T-cell (primary cell): ENCODE measurements around the gene DPP4. TPM values are rescaled to one million over a fixed set of nuclear protein-coding genes. Genes with fewer than 3 reads are reported as not detected.

Experiments used
- ATAC-seq, 4 experiments: fragments of 200-7000 bp in 3 of 4; fragments of 150-1000 bp in 1 of 4; cut with Tn5 transposase; replicated peaks in 1 of 4; 1 replicate in 3 of 4; 2 replicates in 1 of 4; pipeline ENCODE4 v1.10.0; 2021; ENCODE audit warnings: moderate library complexity in 3 of 4, mild to moderate bottlenecking in 2 of 4, moderate number of reproducible peaks in 1 of 4
- CTCF ChIA-PET, 2 donors: fragments of 300-600 bp; sonication (Branson Sonifier 250); formaldehyde crosslinking; loops; one replicate each; lab custom pipeline; 2022; ENCODE audit warnings: antibody characterized with exemption in 2 of 2; lab: Charles Lee
- POLR2A ChIA-PET, 2 donors: fragments of 300-600 bp; sonication (Branson Sonifier 250); formaldehyde crosslinking; loops; one replicate each; lab custom pipeline; 2022; ENCODE audit warnings: antibody characterized with exemption in 2 of 2; lab: Charles Lee
- DNase-seq, 35 experiments: peaks; one replicate each; pipeline versions ENCODE4 v3.0.0 to v3.0.0-alpha.2; 2013 to 2023
- H3K27ac ChIP-seq: one replicate; pipeline ENCODE4 v1.5.1; 2013; ENCODE audit warnings: low read length
- H3K27me3 ChIP-seq, 2 experiments: replicated peaks in 1 of 2; 1 replicate in 1 of 2; 2 replicates in 1 of 2; pipeline versions ENCODE4 v1.6.1 to v1.7.0; 2013; ENCODE audit warnings: low read length in 1 of 2, mixed read lengths in 1 of 2; ENCODE audit not compliant: control insufficient read depth in 2 of 2, insufficient read depth in 2 of 2; ENCODE audit errors: extremely low read depth in 1 of 2
- H3K36me3 ChIP-seq, 2 donors: 1 replicate in 1 of 2; 2 replicates in 1 of 2; pipeline versions ENCODE4 v1.6.1 to v1.7.0; 2013; ENCODE audit warnings: low read length in 1 of 2; ENCODE audit not compliant: control insufficient read depth in 2 of 2, insufficient read depth in 1 of 2; ENCODE audit errors: extremely low read depth in 1 of 2
- H3K4me1 ChIP-seq, 2 experiments: 1 replicate in 1 of 2; 2 replicates in 1 of 2; pipeline versions ENCODE4 v1.6.1 to v1.7.0; 2013; ENCODE audit warnings: low read length in 2 of 2, mixed read lengths in 1 of 2; ENCODE audit not compliant: insufficient read depth in 2 of 2, control insufficient read depth in 1 of 2; ENCODE audit errors: extremely low read depth in 1 of 2
- H3K4me3 ChIP-seq, 2 donors: 1 replicate in 1 of 2; 2 replicates in 1 of 2; pipeline versions ENCODE4 v1.5.1 to v1.7.0; 2013; ENCODE audit warnings: mild to moderate bottlenecking in 2 of 2, low read length in 1 of 2, moderate library complexity in 1 of 2; ENCODE audit not compliant: control insufficient read depth in 1 of 2; ENCODE audit errors: extremely low read depth in 1 of 2
- H3K9me3 ChIP-seq: 2 replicates; pipeline ENCODE4 v1.7.0; 2013
- H3K27ac Mint-ChIP-seq, 2 donors: one replicate each; pipeline ENCODE4 v1.8.0; 2020 to 2021; ENCODE audit warnings: mild to moderate bottlenecking in 2 of 2, mixed read lengths in 2 of 2
- H3K27me3 Mint-ChIP-seq, 2 donors: one replicate each; pipeline ENCODE4 v1.8.0; 2021 to 2022; ENCODE audit warnings: mixed read lengths in 2 of 2
- H3K36me3 Mint-ChIP-seq: one replicate; pipeline ENCODE4 v1.8.0; 2021; ENCODE audit warnings: mixed read lengths
- H3K4me1 Mint-ChIP-seq, 3 donors: one replicate each; pipeline ENCODE4 v1.8.0; 2020 to 2022; ENCODE audit warnings: mixed read lengths in 3 of 3, mild to moderate bottlenecking in 1 of 3
- H3K4me3 Mint-ChIP-seq, 3 donors: one replicate each; pipeline ENCODE4 v1.8.0; 2020 to 2022; ENCODE audit warnings: mild to moderate bottlenecking in 3 of 3, mixed read lengths in 3 of 3, moderate library complexity in 3 of 3
- H3K9me3 Mint-ChIP-seq, 3 donors: one replicate each; pipeline ENCODE4 v1.8.0; 2020 to 2022; ENCODE audit warnings: mixed read lengths in 3 of 3
- WGBS: methylation state at CpG from one replicate; pipeline ENCODE4 v1.1.5; 2013; ENCODE audit warnings: missing lambda C conversion rate; ENCODE audit not compliant: insufficient coverage; 5-methylcytosine and 5-hydroxymethylcytosine counted together
- total RNA-seq, 35 experiments: library from RNA in 6 of 35; stranded (reverse) in 6 of 35; fragments of 120-200 nt in 1 of 35; gene quantifications; one replicate each; pipeline versions ENCODE4 v1.2.1 to v1.2.4 and lab custom pipeline; 2013 to 2026

The DPP4 gene
- total RNA-seq, 5 donors from 2014 or later (not counting 1 experiment from before 2014, with no cell fraction given) = 30.1 to 47.7 (median 37.9) TPM

DNA sequence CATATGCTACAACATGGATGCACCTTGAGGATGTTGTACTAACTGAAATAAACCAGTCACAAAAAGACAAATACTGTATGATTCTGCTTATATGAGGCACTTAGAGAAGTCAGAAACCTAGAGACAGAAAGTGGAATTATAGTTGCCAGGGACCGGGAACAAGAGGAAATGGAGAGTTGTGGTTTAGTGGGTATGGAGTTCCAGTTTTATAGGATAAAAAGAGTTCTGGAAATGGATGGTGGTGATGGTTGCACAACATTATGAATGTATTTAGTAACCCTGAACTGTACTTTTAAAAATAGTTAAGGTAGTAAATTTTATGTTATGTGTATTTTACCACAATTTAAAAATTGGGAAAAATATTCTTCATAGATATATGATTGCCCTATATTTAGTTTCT lies 97.7 kb downstream of the DPP4 start:
- no peaks in the 10 kb centered on the region for H3K9me3 Mint-ChIP-seq
- H3K4me3 Mint-ChIP-seq = no peak overlapping the region
- H3K27me3 Mint-ChIP-seq = no peaks in the 10 kb centered on the region
- ChIA-PET CTCF (no interaction called here), POLR2A (no interaction called here)
- DNase-seq (no peak), ATAC-seq (no peak)
- H3K27ac ChIP-seq = no peak overlapping the region
- WGBS = 88% methylated on average over 1 of the region's 1 CpG
- H3K27me3 ChIP-seq = no peaks in the 10 kb centered on the region
- no peak overlapping the region for H3K27ac Mint-ChIP-seq
- H3K4me3 ChIP-seq = no peak overlapping the region
- H3K4me1 Mint-ChIP-seq = peaks cover 15 to 31% (median 29%) of the 10 kb centered on the region in 3 donors
- H3K4me1 ChIP-seq = peaks cover 2 to 5% of the 10 kb centered on the region in 2 experiments
- H3K9me3 ChIP-seq = no peaks in the 10 kb centered on the region
- H3K36me3 Mint-ChIP-seq = no peaks in the 10 kb centered on the region
- H3K36me3 ChIP-seq = no peaks in the 10 kb centered on the region

DNA sequence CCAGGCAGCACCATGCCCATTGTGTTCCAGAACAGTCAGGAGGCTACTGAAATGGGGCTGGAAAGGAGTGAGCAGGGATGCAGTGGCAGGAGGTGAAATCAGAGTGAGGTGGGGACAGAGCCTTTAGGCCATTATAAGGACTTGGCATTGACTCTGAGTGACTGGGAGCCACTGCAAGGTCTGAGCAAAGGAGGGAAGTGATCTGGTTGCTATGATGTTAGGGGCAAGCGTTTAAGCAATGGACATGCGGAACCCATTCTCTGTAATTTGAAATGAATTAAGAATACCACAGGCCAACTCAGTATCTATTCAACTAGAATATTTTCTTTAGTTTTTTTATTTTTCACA lies 98.2 kb downstream of the DPP4 start:
- DNase-seq = no peak
- H3K27ac Mint-ChIP-seq = no peak overlapping the region
- H3K9me3 Mint-ChIP-seq = peaks cover 0 to 2% (median 0%) of the 10 kb centered on the region in 3 donors
- H3K4me3 Mint-ChIP-seq = no peak overlapping the region
- no peaks in the 10 kb centered on the region for H3K36me3 Mint-ChIP-seq
- Histone ChIP-seq H3K9me3 (no peaks in the 10 kb centered on the region), H3K36me3 (no peaks in the 10 kb centered on the region), H3K4me1 (peaks cover 2 to 5% of the 10 kb centered on the region in 2 experiments), H3K27ac (no peak overlapping the region), H3K4me3 (no peak overlapping the region), H3K27me3 (no peaks in the 10 kb centered on the region)
- CTCF ChIA-PET = interaction anchor here in 1 of 2 donors (1.0 kb wide), 1 partner anchor 20 kb away, joined by 3 read pairs; no protein-coding TSS in a partner anchor
- H3K27me3 Mint-ChIP-seq = no peaks in the 10 kb centered on the region
- no peak for ATAC-seq
- POLR2A ChIA-PET = no interaction called here
- H3K4me1 Mint-ChIP-seq = peaks cover 15 to 31% (median 28%) of the 10 kb centered on the region in 3 donors
- no CpG with 5 or more reads among the region's 2 CpGs for WGBS

DNA sequence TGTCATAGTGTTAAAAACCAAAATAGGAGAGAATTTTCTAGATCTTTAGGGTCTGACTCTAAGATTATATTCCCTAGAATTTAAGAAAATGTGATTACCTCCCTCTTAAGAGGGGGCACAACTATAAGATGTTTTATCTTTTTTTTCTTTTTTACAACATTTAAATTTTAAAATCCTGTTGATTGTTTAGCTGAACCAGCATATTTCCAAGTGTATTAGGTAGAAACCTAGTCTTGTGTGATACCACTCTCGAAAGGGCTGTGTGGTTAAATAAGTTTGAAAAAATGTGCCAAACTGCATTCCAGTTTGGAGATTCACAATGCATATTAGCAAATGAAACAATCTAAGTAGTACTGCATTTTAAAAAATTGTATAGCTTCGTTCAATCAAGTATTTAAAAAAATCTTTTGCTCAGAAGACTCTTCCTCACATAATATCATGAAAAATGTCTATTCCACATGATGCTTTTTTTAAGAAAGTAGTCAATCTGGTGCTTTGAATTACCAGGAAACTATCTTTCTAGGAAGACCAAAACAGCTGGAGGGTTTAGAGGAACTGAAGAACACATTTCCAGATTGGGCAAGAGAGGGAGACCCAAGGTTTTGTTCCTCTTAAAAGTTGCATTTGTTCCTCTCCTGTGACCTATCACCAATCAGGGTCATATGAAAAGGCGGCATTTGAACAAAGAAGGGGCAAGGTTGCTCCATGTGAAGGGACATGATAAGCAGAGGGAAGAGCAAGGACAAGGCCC lies 98.8 kb downstream of the DPP4 start:
- H3K4me1 Mint-ChIP-seq = peaks cover 15 to 31% (median 26%) of the 10 kb centered on the region in 3 donors
- ATAC-seq = no peak
- H3K36me3 ChIP-seq = no peaks in the 10 kb centered on the region
- no peak for DNase-seq
- POLR2A ChIA-PET = no interaction called here
- no peaks in the 10 kb centered on the region for H3K27me3 ChIP-seq
- CTCF ChIA-PET = interaction anchor here in 1 of 2 donors (1.0 kb wide), 1 partner anchor 19 kb away, joined by 3 read pairs; no protein-coding TSS in a partner anchor
- H3K27ac Mint-ChIP-seq = peak overlapping the region in 1 of 2 donors; percentile 9
- peaks cover 0 to 4% (median 0%) of the 10 kb centered on the region in 3 donors for H3K9me3 Mint-ChIP-seq
- no peak overlapping the region for H3K4me3 ChIP-seq
- no peaks in the 10 kb centered on the region for H3K27me3 Mint-ChIP-seq
- H3K36me3 Mint-ChIP-seq = no peaks in the 10 kb centered on the region
- no peaks in the 10 kb centered on the region for H3K9me3 ChIP-seq
- peaks cover 2 to 5% of the 10 kb centered on the region in 2 experiments for H3K4me1 ChIP-seq
- H3K27ac ChIP-seq = no peak overlapping the region
- no peak overlapping the region for H3K4me3 Mint-ChIP-seq
- WGBS = 100% methylated on average over 1 of the region's 3 CpGs

DNA sequence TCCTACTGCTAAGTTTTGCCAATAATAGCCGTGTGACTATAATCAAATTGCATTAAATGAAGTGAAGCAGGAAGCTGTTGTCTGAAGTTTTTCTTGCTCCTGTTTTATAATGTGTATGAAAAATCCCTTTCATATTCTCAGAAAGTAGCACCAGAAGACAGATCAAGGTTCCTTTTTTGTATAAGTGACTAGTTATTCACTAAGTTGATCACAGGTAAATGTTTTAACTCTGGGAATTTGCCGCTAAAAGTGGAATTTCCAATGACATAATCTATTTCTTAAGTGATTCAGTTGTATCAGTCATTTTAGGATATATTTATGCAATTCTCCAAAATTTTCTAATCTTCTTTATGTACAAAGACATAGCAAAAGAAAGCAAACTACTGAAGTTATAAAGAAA lies 99.6 kb downstream of the DPP4 start:
- peaks cover 0 to 4% (median 0%) of the 10 kb centered on the region in 3 donors for H3K9me3 Mint-ChIP-seq
- H3K9me3 ChIP-seq = no peaks in the 10 kb centered on the region
- H3K4me3 ChIP-seq = no peak overlapping the region
- peaks cover under 1 to 4% of the 10 kb centered on the region in 2 experiments for H3K4me1 ChIP-seq
- no peak overlapping the region for H3K4me3 Mint-ChIP-seq
- H3K36me3 ChIP-seq = no peaks in the 10 kb centered on the region
- peak overlapping the region in 1 of 2 donors; percentile 39 for H3K27ac Mint-ChIP-seq
- peaks cover 12 to 28% (median 21%) of the 10 kb centered on the region in 3 donors for H3K4me1 Mint-ChIP-seq
- H3K27ac ChIP-seq = no peak overlapping the region
- CTCF ChIA-PET = no interaction called here
- H3K36me3 Mint-ChIP-seq = no peaks in the 10 kb centered on the region
- POLR2A ChIA-PET = interaction anchor here in 1 of 2 donors (0.7 kb wide), 1 partner anchor 14 kb away, joined by 6 read pairs; no protein-coding TSS in a partner anchor
- WGBS = no CpG with 5 or more reads among the region's 2 CpGs
- H3K27me3 ChIP-seq = no peaks in the 10 kb centered on the region
- DNase-seq = no peak
- ATAC-seq = no peak
- H3K27me3 Mint-ChIP-seq = no peaks in the 10 kb centered on the region

DNA sequence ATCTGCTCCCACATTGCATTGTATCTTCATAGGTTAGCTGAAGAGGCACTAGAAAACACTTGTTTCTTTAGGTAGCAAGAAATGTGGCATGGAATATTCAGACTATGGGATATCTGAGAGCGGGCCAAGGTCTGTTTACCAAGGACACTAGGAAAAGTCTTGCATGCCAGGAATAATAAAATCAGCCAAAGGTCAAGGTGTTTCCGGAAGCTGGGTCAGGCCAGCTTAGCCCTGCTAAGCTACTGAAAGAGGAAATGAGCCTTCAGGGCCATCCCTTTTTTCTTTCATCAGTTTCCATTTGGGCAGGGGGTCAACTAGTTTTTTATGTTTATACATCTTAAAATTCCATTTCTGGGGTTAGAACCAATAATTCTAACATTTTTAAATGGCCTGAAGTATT lies 101.1 kb downstream of the DPP4 start:
- H3K27ac ChIP-seq = no peak overlapping the region
- ChIA-PET CTCF (interaction anchor here in 1 of 2 donors (1.0 to 1.5 kb wide), 2 partner anchors 19 to 23 kb away, joined by 3 to 4 read pairs; no protein-coding TSS in a partner anchor), POLR2A (no interaction called here)
- H3K9me3 ChIP-seq = no peaks in the 10 kb centered on the region
- Mint-ChIP-seq H3K27me3 (no peaks in the 10 kb centered on the region), H3K4me3 (no peak overlapping the region), H3K27ac (no peak overlapping the region), H3K9me3 (peaks cover 0 to 4% (median 0%) of the 10 kb centered on the region in 3 donors), H3K4me1 (peaks cover 9 to 22% (median 17%) of the 10 kb centered on the region in 3 donors), H3K36me3 (no peaks in the 10 kb centered on the region)
- H3K4me1 ChIP-seq = no peaks in the 10 kb centered on the region
- DNase-seq (no peak), ATAC-seq (no peak)
- no peak overlapping the region for H3K4me3 ChIP-seq
- 100% methylated on average over 1 of the region's 2 CpGs for WGBS
- no peaks in the 10 kb centered on the region for H3K27me3 ChIP-seq
- no peaks in the 10 kb centered on the region for H3K36me3 ChIP-seq

DNA sequence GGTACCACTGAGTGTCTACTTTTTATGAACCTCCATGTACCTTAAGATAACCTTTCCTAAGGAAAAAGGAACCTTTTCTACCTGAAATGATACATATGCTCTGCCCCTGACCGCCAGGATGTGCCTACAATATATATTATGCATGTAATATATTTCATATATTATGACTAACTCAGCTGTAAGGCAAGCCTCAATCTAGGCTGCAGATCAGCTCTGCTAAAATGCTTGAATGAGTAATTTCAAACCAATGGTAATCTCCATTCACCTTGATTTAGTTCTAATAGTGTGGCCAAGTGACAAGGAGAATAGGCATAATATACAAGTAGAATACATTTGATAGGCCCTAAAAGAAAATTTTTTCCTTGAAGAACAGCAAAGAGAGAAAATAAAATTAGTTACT lies 101.8 kb downstream of the DPP4 start:
- H3K27me3 ChIP-seq = no peaks in the 10 kb centered on the region
- H3K27ac ChIP-seq = no peak overlapping the region
- no peaks in the 10 kb centered on the region for H3K36me3 ChIP-seq
- Mint-ChIP-seq H3K4me1 (peaks cover 9 to 22% (median 17%) of the 10 kb centered on the region in 3 donors), H3K27ac (no peak overlapping the region), H3K27me3 (no peaks in the 10 kb centered on the region), H3K4me3 (no peak overlapping the region), H3K36me3 (no peaks in the 10 kb centered on the region), H3K9me3 (peaks cover 0 to 4% (median 0%) of the 10 kb centered on the region in 3 donors)
- ChIA-PET POLR2A (no interaction called here), CTCF (interaction anchor here in 1 of 2 donors (1.0 to 1.7 kb wide), 4 partner anchors 9 to 24 kb away, joined by 3 to 4 read pairs (median 4); no protein-coding TSS in a partner anchor)
- no peak overlapping the region for H3K4me3 ChIP-seq
- DNase-seq (no peak), ATAC-seq (no peak)
- H3K4me1 ChIP-seq = no peaks in the 10 kb centered on the region
- WGBS = no CpG with 5 or more reads among the region's 1 CpG
- no peaks in the 10 kb centered on the region for H3K9me3 ChIP-seq
